ENCODE measurements around the gene ERC2. TPM values are rescaled to one million over a fixed set of nuclear protein-coding genes. Genes with fewer than 3 reads are reported as not detected.

ERC2 gene
- total RNA-seq, 1 donor from 2014 or later = 48.3 TPM

DNA sequence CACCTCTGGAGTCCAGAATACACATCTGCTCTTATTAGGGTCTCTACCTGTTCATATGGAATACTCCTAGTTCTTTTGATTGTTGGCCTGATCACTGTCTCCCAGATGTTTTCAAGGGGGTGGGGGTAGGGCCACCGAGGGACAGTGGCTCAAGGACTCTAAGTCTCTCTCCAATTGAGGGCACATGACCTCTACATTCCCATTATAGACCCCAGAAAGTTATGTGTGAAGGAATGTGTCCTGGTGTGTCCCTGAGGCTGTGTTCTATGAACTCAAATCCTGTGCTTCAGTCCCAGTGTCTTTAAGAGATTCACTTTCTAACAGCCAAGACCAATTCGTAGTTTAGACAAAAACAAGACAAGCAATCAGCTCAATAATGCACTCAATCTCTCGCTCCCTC is 357.4 kb downstream of the ERC2 start:
- no peak overlapping the region for H3K27ac Mint-ChIP-seq (ENCODE audit: unreplicated experiment)

GRCh38 chr3:56107157-56107556 is 361.1 kb downstream of the ERC2 start:
- TF ChIP-seq CTCF (IDR thresholded peaks at IDR 0.05; ENCODE audit: partially characterized antibody, unreplicated experiment) = no peak
- Mint-ChIP-seq H3K36me3 (ENCODE audit: unreplicated experiment) (peaks cover 4% of the 10 kb centered on the region), H3K4me3 (ENCODE audit: unreplicated experiment) (no peak overlapping the region), H3K4me1 (ENCODE audit: low read depth, unreplicated experiment) (no peaks in the 10 kb centered on the region), H3K9me3 (ENCODE audit: unreplicated experiment) (peaks cover 3% of the 10 kb centered on the region), H3K27me3 (ENCODE audit: unreplicated experiment) (no peaks in the 10 kb centered on the region), H3K27ac (ENCODE audit: unreplicated experiment) (no peak overlapping the region)
- no peak for DNase-seq

More for the DNA sequence above, 357.4 kb downstream of the ERC2 start:
- Mint-ChIP-seq H3K27me3 (ENCODE audit: unreplicated experiment) (no peaks in the 10 kb centered on the region), H3K4me1 (ENCODE audit: low read depth, unreplicated experiment) (no peaks in the 10 kb centered on the region), H3K36me3 (ENCODE audit: unreplicated experiment) (no peaks in the 10 kb centered on the region), H3K9me3 (ENCODE audit: unreplicated experiment) (peaks cover 3% of the 10 kb centered on the region), H3K4me3 (ENCODE audit: unreplicated experiment) (no peak overlapping the region)
- DNase-seq = no peak
- no peak for TF ChIP-seq CTCF (IDR thresholded peaks at IDR 0.05; ENCODE audit: partially characterized antibody, unreplicated experiment)

GRCh38 chr3:56102032-56102431 is 366.2 kb downstream of the ERC2 start:
- Mint-ChIP-seq H3K4me3 (ENCODE audit: unreplicated experiment) (no peak overlapping the region), H3K9me3 (ENCODE audit: unreplicated experiment) (peaks cover 3% of the 10 kb centered on the region), H3K27me3 (ENCODE audit: unreplicated experiment) (no peaks in the 10 kb centered on the region), H3K36me3 (ENCODE audit: unreplicated experiment) (peaks cover 4% of the 10 kb centered on the region), H3K27ac (ENCODE audit: unreplicated experiment) (no peak overlapping the region), H3K4me1 (ENCODE audit: low read depth, unreplicated experiment) (no peaks in the 10 kb centered on the region)
- TF ChIP-seq CTCF (IDR thresholded peaks at IDR 0.05; ENCODE audit: partially characterized antibody, unreplicated experiment) = no peak
- DNase-seq = no peak

DNA sequence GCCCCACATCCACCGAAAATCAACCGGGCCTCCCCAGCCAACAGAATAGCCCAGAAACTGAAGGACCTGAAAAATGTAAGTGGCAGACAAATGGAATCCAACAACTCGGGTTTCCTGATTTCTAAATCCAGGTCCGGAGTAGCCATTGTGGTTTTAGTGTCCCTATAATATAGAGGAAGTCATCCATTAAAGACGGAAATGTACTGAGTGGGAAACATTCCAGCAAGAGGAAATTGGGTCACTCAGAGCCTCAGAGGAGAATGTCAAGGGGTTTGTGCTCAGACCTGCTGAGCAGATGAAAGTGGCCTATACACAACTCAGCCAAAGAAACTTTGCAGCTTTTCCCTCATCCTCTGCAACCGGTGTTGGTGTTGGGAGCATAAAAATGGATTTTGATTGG is 366.7 kb downstream of the ERC2 start:
- TF ChIP-seq CTCF (IDR thresholded peaks at IDR 0.05; ENCODE audit: partially characterized antibody, unreplicated experiment) = no peak
- Mint-ChIP-seq H3K36me3 (ENCODE audit: unreplicated experiment) (peaks cover 4% of the 10 kb centered on the region), H3K9me3 (ENCODE audit: unreplicated experiment) (peaks cover 3% of the 10 kb centered on the region), H3K27me3 (ENCODE audit: unreplicated experiment) (no peaks in the 10 kb centered on the region), H3K27ac (ENCODE audit: unreplicated experiment) (no peak overlapping the region), H3K4me3 (ENCODE audit: unreplicated experiment) (no peak overlapping the region), H3K4me1 (ENCODE audit: low read depth, unreplicated experiment) (no peaks in the 10 kb centered on the region)
- DNase-seq = no peak

- no peaks in the 10 kb centered on the region for H3K36me3 Mint-ChIP-seq (ENCODE audit: unreplicated experiment)
- no peaks in the 10 kb centered on the region for H3K27me3 Mint-ChIP-seq (ENCODE audit: unreplicated experiment)
- DNase-seq = no peak
- no peak overlapping the region for H3K27ac Mint-ChIP-seq (ENCODE audit: unreplicated experiment)
- no peak for TF ChIP-seq CTCF (IDR thresholded peaks at IDR 0.05; ENCODE audit: partially characterized antibody, unreplicated experiment)
- no peak overlapping the region for H3K4me3 Mint-ChIP-seq (ENCODE audit: unreplicated experiment)
- no peaks in the 10 kb centered on the region for H3K4me1 Mint-ChIP-seq (ENCODE audit: low read depth, unreplicated experiment)
- no peaks in the 10 kb centered on the region for H3K9me3 Mint-ChIP-seq (ENCODE audit: unreplicated experiment)
These were observed 371.3 kb downstream of the ERC2 start for GRCh38 chr3:56096999-56097398.
